ENCODE results near the gene SLC35F4.

- no peak for TF ChIP-seq YY1 (IDR thresholded peaks at IDR 0.05; ENCODE audit: low read depth)
- TF ChIP-seq MAX (IDR thresholded peaks at IDR 0.05) = no peak
- TF ChIP-seq EGR1 (IDR thresholded peaks at IDR 0.05) = no peak
- TF ChIP-seq NFIC (IDR thresholded peaks at IDR 0.05) = no peak
- no peak for TF ChIP-seq TAF1 (IDR thresholded peaks at IDR 0.05; ENCODE audit: low read depth)
- TF ChIP-seq REST (IDR thresholded peaks at IDR 0.05; ENCODE audit: low read depth) = no peak
These were observed 20.6 kb downstream of the SLC35F4 start for GRCh38 chr14:57845316-57845715.

Measured in Ishikawa (cell line).